Neutrophil (primary cell): Measurements from ENCODE around the gene HUS1B.

Experiments
- H3K27ac ChIP-seq: fragments of 200-600 bp; sonication (generic); 2 replicates; pipeline ENCODE4 v1.5.1; 2016; ENCODE audit warnings: mild to moderate bottlenecking, moderate library complexity
- H3K27me3 ChIP-seq: fragments of 200-600 bp; sonication (generic); 2 replicates; pipeline ENCODE4 v1.6.0; 2016; ENCODE audit warnings: mild to moderate bottlenecking
- H3K36me3 ChIP-seq: fragments of 200-600 bp; sonication (generic); 2 replicates; pipeline ENCODE4 v1.5.1; 2017
- H3K4me1 ChIP-seq, 2 experiments: fragments of 200-600 bp in 1 of 2; sonication (generic) in 1 of 2; 1 replicate in 1 of 2; 2 replicates in 1 of 2; pipeline versions ENCODE4 v1.5.1 to v1.6.1; 2013 to 2016; ENCODE audit warnings: low read depth in 1 of 2, low read length in 1 of 2, mild to moderate bottlenecking in 1 of 2, moderate library complexity in 1 of 2; ENCODE audit not compliant: control insufficient read depth in 1 of 2, insufficient read depth in 1 of 2
- H3K4me3 ChIP-seq, 2 experiments: fragments of 200-600 bp in 1 of 2; sonication (generic) in 1 of 2; 1 replicate in 1 of 2; 2 replicates in 1 of 2; pipeline ENCODE4 v1.5.1; 2013 to 2016; ENCODE audit warnings: low read depth in 1 of 2, low read length in 1 of 2, mild to moderate bottlenecking in 1 of 2, moderate library complexity in 1 of 2
- H3K9me3 ChIP-seq: fragments of 200-600 bp; sonication (generic); 2 replicates; pipeline ENCODE4 v1.5.1; 2016
- TF ChIP-seq, protein P1 (sequence below): fragments of 200-600 bp; sonication (generic); IDR thresholded peaks from 2 replicates; pipeline ENCODE4 v1.5.1; 2016; ENCODE audit warnings: antibody characterized with exemption

Gene HUS1B

DNA sequence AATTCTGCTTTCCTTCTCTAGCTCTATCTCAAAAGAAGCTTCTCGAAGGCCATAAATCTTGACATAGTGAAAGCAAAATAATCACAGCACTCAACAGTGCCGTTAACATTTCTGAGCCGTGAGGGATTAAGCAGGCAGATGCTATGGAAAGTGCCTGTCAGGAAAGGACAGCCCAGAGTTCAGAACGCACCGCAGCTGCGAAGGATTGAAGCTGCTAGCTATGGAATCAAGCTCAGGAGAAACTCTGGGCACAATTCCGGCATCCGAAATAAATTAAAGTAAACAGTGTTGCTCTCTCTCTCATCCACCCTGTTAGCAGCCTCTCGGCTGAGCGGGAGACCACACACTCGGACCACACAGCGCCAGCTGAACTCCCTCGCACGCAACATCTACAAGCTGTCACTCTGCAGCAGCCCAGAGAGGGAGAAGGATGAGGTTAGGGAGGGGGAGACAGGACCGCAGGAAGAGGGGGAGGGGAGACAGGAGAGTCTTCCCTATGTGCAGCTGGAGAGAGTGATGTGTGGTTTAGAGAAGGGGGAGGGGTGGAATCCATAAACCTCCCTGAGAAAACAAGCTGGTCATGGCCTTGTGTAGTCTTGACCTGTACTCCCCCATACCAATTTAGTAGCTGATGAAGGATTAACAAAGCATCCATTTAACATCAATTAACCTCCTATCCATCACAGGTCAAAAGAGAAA is 27.0 kb upstream of the HUS1B start:
- no peaks in the 10 kb centered on the region for H3K27me3 ChIP-seq
- TF ChIP-seq, protein P1, sequence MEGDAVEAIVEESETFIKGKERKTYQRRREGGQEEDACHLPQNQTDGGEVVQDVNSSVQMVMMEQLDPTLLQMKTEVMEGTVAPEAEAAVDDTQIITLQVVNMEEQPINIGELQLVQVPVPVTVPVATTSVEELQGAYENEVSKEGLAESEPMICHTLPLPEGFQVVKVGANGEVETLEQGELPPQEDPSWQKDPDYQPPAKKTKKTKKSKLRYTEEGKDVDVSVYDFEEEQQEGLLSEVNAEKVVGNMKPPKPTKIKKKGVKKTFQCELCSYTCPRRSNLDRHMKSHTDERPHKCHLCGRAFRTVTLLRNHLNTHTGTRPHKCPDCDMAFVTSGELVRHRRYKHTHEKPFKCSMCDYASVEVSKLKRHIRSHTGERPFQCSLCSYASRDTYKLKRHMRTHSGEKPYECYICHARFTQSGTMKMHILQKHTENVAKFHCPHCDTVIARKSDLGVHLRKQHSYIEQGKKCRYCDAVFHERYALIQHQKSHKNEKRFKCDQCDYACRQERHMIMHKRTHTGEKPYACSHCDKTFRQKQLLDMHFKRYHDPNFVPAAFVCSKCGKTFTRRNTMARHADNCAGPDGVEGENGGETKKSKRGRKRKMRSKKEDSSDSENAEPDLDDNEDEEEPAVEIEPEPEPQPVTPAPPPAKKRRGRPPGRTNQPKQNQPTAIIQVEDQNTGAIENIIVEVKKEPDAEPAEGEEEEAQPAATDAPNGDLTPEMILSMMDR: no peak
- H3K9me3 ChIP-seq: no peaks in the 10 kb centered on the region
- H3K4me3 ChIP-seq: no peak overlapping the region
- H3K27ac ChIP-seq: no peak overlapping the region
- H3K36me3 ChIP-seq: peaks cover 11% of the 10 kb centered on the region
- H3K4me1 ChIP-seq: peaks cover 0 to 4% of the 10 kb centered on the region in 2 experiments

DNA sequence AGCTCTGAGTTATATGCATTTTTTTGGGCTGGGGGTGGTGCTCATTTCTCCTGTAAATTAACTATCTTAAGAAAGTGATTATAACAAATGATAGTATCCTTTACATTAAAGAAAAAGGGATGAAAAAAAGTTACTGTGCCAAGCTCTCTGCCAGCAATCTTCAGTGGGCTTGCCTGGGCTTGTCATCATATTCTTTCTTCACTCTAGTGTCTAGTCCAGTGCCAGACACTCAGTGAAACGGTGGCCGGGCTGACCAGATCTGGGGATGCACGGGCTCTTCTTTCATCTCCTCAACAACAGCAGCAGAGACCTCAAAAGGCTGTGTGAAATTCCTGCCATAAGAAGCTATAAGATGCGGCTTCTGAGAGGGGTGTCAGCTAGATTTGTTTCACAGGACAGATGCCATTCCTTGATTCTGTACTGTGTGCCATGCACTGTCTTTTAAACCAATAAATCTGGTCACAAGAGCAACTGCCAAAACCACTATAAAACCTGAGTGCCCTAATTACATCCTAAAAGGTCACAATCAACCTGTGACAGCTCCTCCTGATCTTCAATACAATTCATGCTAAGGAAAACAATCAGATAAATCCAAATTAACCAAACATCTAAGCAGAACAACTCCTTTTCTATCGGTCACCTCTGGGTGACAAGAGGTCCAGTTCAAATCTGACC is 23.9 kb upstream of the HUS1B start:
- Histone ChIP-seq H3K27me3 (no peaks in the 10 kb centered on the region), H3K4me3 (no peak overlapping the region), H3K27ac (no peak overlapping the region), H3K9me3 (no peaks in the 10 kb centered on the region), H3K36me3 (no peaks in the 10 kb centered on the region), H3K4me1 (peaks cover 0 to 4% of the 10 kb centered on the region in 2 experiments)
- TF ChIP-seq, protein P1: no peak

DNA sequence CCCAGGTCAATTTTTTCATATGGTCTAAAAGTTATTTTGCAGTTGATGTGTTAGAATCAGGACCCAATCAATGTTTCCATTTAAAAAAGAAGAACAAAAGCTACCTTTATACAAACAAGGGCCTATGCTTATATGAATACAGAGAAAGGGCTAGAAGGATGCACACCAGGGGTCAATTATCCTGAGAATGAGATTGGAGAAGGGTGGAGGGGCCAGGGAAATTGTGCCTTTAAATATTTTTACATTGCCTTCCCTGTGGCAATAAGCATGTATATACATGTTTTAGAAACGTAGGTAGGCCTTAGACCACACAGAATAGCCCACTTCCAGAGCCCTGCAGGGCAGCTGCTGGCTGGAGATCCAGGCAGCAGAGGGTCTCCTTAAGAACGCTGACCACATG is 23.4 kb upstream of the HUS1B start:
- no peaks in the 10 kb centered on the region for H3K36me3 ChIP-seq
- TF ChIP-seq, protein P1: no peak
- H3K4me1 ChIP-seq: peaks cover 0 to 4% of the 10 kb centered on the region in 2 experiments
- no peak overlapping the region for H3K4me3 ChIP-seq
- no peaks in the 10 kb centered on the region for H3K27me3 ChIP-seq
- H3K27ac ChIP-seq: no peak overlapping the region
- no peaks in the 10 kb centered on the region for H3K9me3 ChIP-seq

DNA sequence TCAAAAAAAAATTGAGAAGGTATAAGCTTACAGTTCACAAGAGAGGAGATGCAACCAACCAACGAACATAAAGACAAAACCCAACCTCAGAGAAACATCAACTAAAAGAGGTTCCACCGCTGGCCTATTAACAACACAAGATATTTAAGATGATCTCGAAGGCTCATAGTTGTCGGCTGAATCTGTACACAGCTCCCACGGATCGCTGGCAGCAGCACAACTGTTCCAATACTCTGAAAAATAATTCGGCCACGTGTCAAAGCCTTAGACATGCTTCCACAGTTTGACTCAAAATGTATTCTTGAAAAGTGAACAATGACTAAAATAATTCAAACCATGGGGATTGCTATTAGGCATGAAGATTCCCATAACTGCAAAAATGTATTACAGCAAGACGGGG is 22.4 kb upstream of the HUS1B start:
- no peak overlapping the region for H3K27ac ChIP-seq
- no peak overlapping the region for H3K4me3 ChIP-seq
- peaks cover 0 to 4% of the 10 kb centered on the region in 2 experiments for H3K4me1 ChIP-seq
- H3K27me3 ChIP-seq: no peaks in the 10 kb centered on the region
- TF ChIP-seq, protein P1: no peak
- no peaks in the 10 kb centered on the region for H3K9me3 ChIP-seq
- H3K36me3 ChIP-seq: no peaks in the 10 kb centered on the region

DNA sequence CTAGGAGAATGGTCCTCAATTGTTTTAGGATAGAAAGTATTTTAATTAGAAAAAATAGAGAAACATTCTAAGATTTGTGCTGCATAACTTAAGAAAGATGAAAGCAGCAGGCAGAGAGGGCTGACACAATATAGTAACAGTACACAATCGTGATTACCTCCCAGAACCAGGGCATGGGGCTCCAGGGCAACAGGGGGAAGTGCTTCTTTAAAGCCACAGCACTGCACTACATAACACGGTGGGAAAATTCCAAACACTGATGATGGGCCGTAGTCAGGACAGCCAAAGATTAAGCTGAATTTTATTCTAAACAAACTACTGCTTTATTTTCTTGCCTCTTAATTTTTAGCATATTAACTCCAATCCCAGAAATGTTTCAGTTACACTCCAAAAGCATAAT is 21.6 kb upstream of the HUS1B start:
- Histone ChIP-seq H3K27ac (no peak overlapping the region), H3K27me3 (no peaks in the 10 kb centered on the region), H3K4me3 (no peak overlapping the region), H3K36me3 (no peaks in the 10 kb centered on the region), H3K4me1 (no peaks in the 10 kb centered on the region), H3K9me3 (no peaks in the 10 kb centered on the region)
- TF ChIP-seq, protein P1: no peak
